GM10248 (cell line): ENCODE measurements around the gene ZDHHC14.

Experiments
- CTCF ChIA-PET: fragments of 300-600 bp; sonication (Branson Sonifier 250); formaldehyde crosslinking; extraction: SDS; loops from one replicate; lab custom pipeline; 2021; ENCODE audit warnings: antibody characterized with exemption; lab: Yijun Ruan, JAX
- POLR2A ChIA-PET: fragments of 350-650 bp; sonication (Branson Sonifier 250); formaldehyde crosslinking; extraction: SDS; loops from one replicate; lab custom pipeline; 2020; ENCODE audit warnings: antibody characterized with exemption; lab: Yijun Ruan, JAX
- DNase-seq: peaks from one replicate; pipeline ENCODE4 v3.0.0; 2012; ENCODE audit errors: extremely low spot score
- TF ChIP-seq, protein P1 (sequence below): IDR thresholded peaks from 2 replicates; pipeline ENCODE4 v1.5.1; 2012; ENCODE audit warnings: mild to moderate bottlenecking, low read depth; ENCODE audit errors: extremely low read depth, missing control alignments, control extremely low read depth

The ZDHHC14 gene

GRCh38 chr6:157337751-157338150 lies 43.2 kb upstream of the ZDHHC14 start:
- ChIA-PET POLR2A (no interaction called here), CTCF (interaction anchor here (1.6 to 3.0 kb wide), 3 partner anchors 10 to 329 kb away, joined by 4 to 9 read pairs (median 4); no protein-coding TSS in a partner anchor)
- no peak for DNase-seq
- TF ChIP-seq, protein P1, sequence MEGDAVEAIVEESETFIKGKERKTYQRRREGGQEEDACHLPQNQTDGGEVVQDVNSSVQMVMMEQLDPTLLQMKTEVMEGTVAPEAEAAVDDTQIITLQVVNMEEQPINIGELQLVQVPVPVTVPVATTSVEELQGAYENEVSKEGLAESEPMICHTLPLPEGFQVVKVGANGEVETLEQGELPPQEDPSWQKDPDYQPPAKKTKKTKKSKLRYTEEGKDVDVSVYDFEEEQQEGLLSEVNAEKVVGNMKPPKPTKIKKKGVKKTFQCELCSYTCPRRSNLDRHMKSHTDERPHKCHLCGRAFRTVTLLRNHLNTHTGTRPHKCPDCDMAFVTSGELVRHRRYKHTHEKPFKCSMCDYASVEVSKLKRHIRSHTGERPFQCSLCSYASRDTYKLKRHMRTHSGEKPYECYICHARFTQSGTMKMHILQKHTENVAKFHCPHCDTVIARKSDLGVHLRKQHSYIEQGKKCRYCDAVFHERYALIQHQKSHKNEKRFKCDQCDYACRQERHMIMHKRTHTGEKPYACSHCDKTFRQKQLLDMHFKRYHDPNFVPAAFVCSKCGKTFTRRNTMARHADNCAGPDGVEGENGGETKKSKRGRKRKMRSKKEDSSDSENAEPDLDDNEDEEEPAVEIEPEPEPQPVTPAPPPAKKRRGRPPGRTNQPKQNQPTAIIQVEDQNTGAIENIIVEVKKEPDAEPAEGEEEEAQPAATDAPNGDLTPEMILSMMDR, result no peak

GRCh38 chr6:157339432-157339831 lies 41.6 kb upstream of the ZDHHC14 start:
- no peak for DNase-seq
- CTCF ChIA-PET, result interaction anchor here (0.7 to 3.0 kb wide), 4 partner anchors 13 to 327 kb away, joined by 3 to 9 read pairs (median 4); no protein-coding TSS in a partner anchor
- TF ChIP-seq, protein P1, result peak; percentile 39
- POLR2A ChIA-PET, result no interaction called here

DNA sequence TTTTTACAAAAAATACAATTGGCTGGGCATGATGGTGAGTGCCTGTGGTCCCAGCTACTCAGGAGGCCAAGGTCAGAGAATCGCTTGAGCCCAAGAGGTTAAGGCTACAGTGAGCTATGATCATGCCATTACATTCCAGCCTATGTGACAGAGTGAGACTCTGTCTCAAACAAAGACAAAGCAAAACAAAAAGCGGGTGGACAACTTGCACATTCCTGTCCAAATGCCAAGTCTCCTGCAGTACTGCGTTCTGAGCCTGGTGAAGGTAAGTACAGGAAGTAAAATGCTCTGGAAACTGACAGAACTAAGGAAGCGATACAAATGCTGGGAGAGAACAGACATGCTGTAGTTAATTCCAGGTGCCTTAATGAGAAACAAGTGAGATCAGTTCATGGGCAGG lies 37.3 kb upstream of the ZDHHC14 start:
- POLR2A ChIA-PET, result no interaction called here
- DNase-seq, result no peak
- CTCF ChIA-PET, result interaction anchor here (0.9 kb wide), 1 partner anchor 8 kb away, joined by 3 read pairs; no protein-coding TSS in a partner anchor
- TF ChIP-seq, protein P1, result no peak

DNA sequence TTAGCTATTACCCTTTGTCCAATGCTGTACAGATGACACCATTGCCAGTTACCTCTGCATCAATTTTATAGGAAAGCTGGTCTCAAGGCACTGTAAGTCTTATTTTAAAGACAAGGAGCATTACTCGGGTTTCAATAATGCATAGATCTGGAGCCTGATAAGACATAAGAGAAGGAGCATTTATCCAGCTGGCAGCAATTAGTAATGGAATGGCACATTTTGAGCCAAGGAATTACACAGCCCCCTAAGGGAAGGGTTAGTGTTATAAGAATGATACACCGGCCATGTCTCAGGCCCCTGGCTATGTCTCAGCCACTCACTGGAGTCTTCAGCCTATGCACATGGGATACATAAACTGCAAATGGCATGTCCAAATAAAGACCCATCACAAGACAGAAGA lies 34.6 kb upstream of the ZDHHC14 start:
- TF ChIP-seq, protein P1, result no peak
- DNase-seq, result no peak
- ChIA-PET CTCF (no interaction called here), POLR2A (no interaction called here)

- ChIA-PET POLR2A (no interaction called here), CTCF (interaction anchor here (1.2 kb wide), 1 partner anchor 19 kb away, joined by 3 read pairs; no protein-coding TSS in a partner anchor)
- no peak for DNase-seq
- TF ChIP-seq, protein P1, result no peak
Measured at GRCh38 chr6:157358287-157358686, 22.7 kb upstream of the ZDHHC14 start.

GRCh38 chr6:157361886-157362285 lies 19.1 kb upstream of the ZDHHC14 start:
- no peak for DNase-seq
- ChIA-PET CTCF (no interaction called here), POLR2A (no interaction called here)
- TF ChIP-seq, protein P1, result no peak
